Measurements from ENCODE around the gene PDE4DIP.
"Not testable (repeated sequence)": the region's sequence is repeated elsewhere in the genome, so short reads cannot be mapped to it uniquely, and the experiment has no call there.

PDE4DIP gene

DNA sequence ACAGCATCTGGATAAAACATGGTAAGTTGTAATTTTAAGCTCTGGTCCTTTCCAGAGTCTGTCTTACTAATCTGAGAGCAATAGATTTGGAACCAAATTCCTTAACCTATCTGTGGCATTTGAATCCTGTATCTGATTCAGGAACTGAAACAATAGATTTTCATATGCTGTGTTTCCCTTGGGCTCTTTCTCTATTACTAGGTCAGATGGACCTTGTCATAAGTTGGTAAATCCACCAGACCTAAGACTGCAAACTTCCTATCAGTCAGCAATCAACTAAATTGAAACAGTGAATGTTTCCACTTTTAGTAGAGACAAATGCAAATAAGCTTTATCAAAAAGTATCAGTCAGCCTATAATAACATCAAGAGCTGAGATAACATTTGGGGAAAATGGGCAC, 85.0 kb downstream of the PDE4DIP start:
- H4K20me1 ChIP-seq (ENCODE audit: insufficient read depth, low read length); H3K4me1 ChIP-seq (ENCODE audit: insufficient read depth, low read length, severe bottlenecking); H3F3A ChIP-seq (ENCODE audit: insufficient read depth, low read length); H3K27me3 ChIP-seq (ENCODE audit: insufficient read depth, low read length); H3K9ac ChIP-seq (ENCODE audit: low read length); H3K9me3 ChIP-seq (ENCODE audit: low read length); H3K4me2 ChIP-seq (ENCODE audit: low read length); H3K4me3 ChIP-seq (ENCODE audit: low read depth, low read length, poor library complexity, severe bottlenecking); H3K9me2 ChIP-seq (ENCODE audit: low read depth, low read length); H3K36me3 ChIP-seq (ENCODE audit: insufficient read depth, low read length); H3K27ac ChIP-seq (ENCODE audit: low read depth, low read length, poor library complexity, severe bottlenecking); H3K79me2 ChIP-seq (ENCODE audit: insufficient read depth, low read length); H2AFZ ChIP-seq (ENCODE audit: low read length): not testable (repeated sequence)

- not testable (repeated sequence) for H3K27ac ChIP-seq (ENCODE audit: low read depth, low read length, poor library complexity, severe bottlenecking); H4K20me1 ChIP-seq (ENCODE audit: insufficient read depth, low read length); H3K27me3 ChIP-seq (ENCODE audit: insufficient read depth, low read length); H3K4me2 ChIP-seq (ENCODE audit: low read length); H3K36me3 ChIP-seq (ENCODE audit: insufficient read depth, low read length); H3K4me3 ChIP-seq (ENCODE audit: low read depth, low read length, poor library complexity, severe bottlenecking); H3K9me3 ChIP-seq (ENCODE audit: low read length); H3K9me2 ChIP-seq (ENCODE audit: low read depth, low read length); H3K4me1 ChIP-seq (ENCODE audit: insufficient read depth, low read length, severe bottlenecking); H3K9ac ChIP-seq (ENCODE audit: low read length); H3F3A ChIP-seq (ENCODE audit: insufficient read depth, low read length); H2AFZ ChIP-seq (ENCODE audit: low read length); H3K79me2 ChIP-seq (ENCODE audit: insufficient read depth, low read length)
These were observed 91.3 kb downstream of the PDE4DIP start for GRCh38 chr1:148935381-148936002.

DNA sequence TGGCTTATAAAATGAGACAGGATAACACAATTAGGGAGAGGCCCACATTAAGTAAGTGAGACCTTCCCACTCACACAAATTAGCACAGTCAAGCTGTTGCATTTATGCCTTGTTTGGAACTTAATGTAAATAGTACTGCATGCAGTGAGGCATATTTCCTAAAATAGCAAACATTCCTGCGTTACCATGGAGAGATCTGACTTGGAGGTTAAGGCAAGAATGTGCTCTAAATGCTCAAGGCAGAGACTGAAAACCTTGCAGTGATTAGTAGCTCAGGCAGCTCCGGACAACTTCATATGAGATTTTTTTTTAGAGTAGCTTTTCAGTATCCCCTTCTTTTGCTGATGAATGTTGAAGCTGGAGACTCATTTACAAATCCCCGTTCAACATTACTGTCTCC, 98.7 kb downstream of the PDE4DIP start:
- H3K4me2 ChIP-seq (ENCODE audit: low read length); H3F3A ChIP-seq (ENCODE audit: insufficient read depth, low read length); H3K36me3 ChIP-seq (ENCODE audit: insufficient read depth, low read length); H3K9me2 ChIP-seq (ENCODE audit: low read depth, low read length); H3K9ac ChIP-seq (ENCODE audit: low read length); H3K27ac ChIP-seq (ENCODE audit: low read depth, low read length, poor library complexity, severe bottlenecking); H3K4me1 ChIP-seq (ENCODE audit: insufficient read depth, low read length, severe bottlenecking); H4K20me1 ChIP-seq (ENCODE audit: insufficient read depth, low read length); H3K4me3 ChIP-seq (ENCODE audit: low read depth, low read length, poor library complexity, severe bottlenecking); H3K9me3 ChIP-seq (ENCODE audit: low read length); H3K27me3 ChIP-seq (ENCODE audit: insufficient read depth, low read length); H2AFZ ChIP-seq (ENCODE audit: low read length); H3K79me2 ChIP-seq (ENCODE audit: insufficient read depth, low read length): not testable (repeated sequence)

GRCh38 chr1:148945130-148945529, 100.9 kb downstream of the PDE4DIP start:
- H4K20me1 ChIP-seq (ENCODE audit: insufficient read depth, low read length); H3K4me1 ChIP-seq (ENCODE audit: insufficient read depth, low read length, severe bottlenecking); H3K79me2 ChIP-seq (ENCODE audit: insufficient read depth, low read length); H3K36me3 ChIP-seq (ENCODE audit: insufficient read depth, low read length); H3K27me3 ChIP-seq (ENCODE audit: insufficient read depth, low read length); H3K9me2 ChIP-seq (ENCODE audit: low read depth, low read length); H3K9ac ChIP-seq (ENCODE audit: low read length); H3K4me3 ChIP-seq (ENCODE audit: low read depth, low read length, poor library complexity, severe bottlenecking); H3K9me3 ChIP-seq (ENCODE audit: low read length); H3F3A ChIP-seq (ENCODE audit: insufficient read depth, low read length); H3K4me2 ChIP-seq (ENCODE audit: low read length); H3K27ac ChIP-seq (ENCODE audit: low read depth, low read length, poor library complexity, severe bottlenecking); H2AFZ ChIP-seq (ENCODE audit: low read length): not testable (repeated sequence)

DNA sequence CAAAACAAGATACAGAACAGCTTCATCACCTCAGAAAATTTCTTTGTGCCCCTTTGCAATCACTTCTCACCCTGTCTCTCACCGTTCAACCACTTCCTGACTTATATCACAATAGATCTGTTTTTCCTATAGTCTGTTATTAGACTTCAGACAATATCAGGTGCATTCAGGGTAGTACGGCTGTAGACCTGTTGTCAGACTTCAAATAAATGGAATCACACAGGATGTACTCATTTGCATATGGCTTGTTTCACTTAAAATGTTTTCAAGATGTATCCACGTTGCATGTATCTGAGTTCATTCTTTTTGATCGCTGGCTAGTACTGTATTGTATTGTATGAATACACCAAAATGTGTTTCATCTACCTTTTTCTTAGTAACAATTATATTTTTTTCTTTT, 104.5 kb downstream of the PDE4DIP start:
- H3K4me2 ChIP-seq (ENCODE audit: low read length); H2AFZ ChIP-seq (ENCODE audit: low read length); H3K27ac ChIP-seq (ENCODE audit: low read depth, low read length, poor library complexity, severe bottlenecking): not testable (repeated sequence)

GRCh38 chr1:148951336-148952227, 107.4 kb downstream of the PDE4DIP start:
- not testable (repeated sequence) for H3K27me3 ChIP-seq (ENCODE audit: insufficient read depth, low read length); H3K9me3 ChIP-seq (ENCODE audit: low read length); H3F3A ChIP-seq (ENCODE audit: insufficient read depth, low read length); H2AFZ ChIP-seq (ENCODE audit: low read length); H4K20me1 ChIP-seq (ENCODE audit: insufficient read depth, low read length); H3K9me2 ChIP-seq (ENCODE audit: low read depth, low read length); H3K79me2 ChIP-seq (ENCODE audit: insufficient read depth, low read length); H3K36me3 ChIP-seq (ENCODE audit: insufficient read depth, low read length)
- Histone ChIP-seq H3K27ac (ENCODE audit: low read depth, low read length, poor library complexity, severe bottlenecking) (peak overlapping the region; percentile 64), H3K4me3 (ENCODE audit: low read depth, low read length, poor library complexity, severe bottlenecking) (peak overlapping the region; percentile 69), H3K4me1 (ENCODE audit: insufficient read depth, low read length, severe bottlenecking) (peaks cover 22% of the 10 kb centered on the region), H3K4me2 (ENCODE audit: low read length) (peak overlapping the region; percentile 60), H3K9ac (ENCODE audit: low read length) (peak overlapping the region; percentile 56; the same call in 1 of the 2 replicates)

More for the DNA sequence above, 104.5 kb downstream of the PDE4DIP start:
- H3K9me3 ChIP-seq (ENCODE audit: low read length); H3K9ac ChIP-seq (ENCODE audit: low read length); H3K27me3 ChIP-seq (ENCODE audit: insufficient read depth, low read length); H4K20me1 ChIP-seq (ENCODE audit: insufficient read depth, low read length); H3F3A ChIP-seq (ENCODE audit: insufficient read depth, low read length); H3K9me2 ChIP-seq (ENCODE audit: low read depth, low read length); H3K79me2 ChIP-seq (ENCODE audit: insufficient read depth, low read length); H3K36me3 ChIP-seq (ENCODE audit: insufficient read depth, low read length); H3K4me3 ChIP-seq (ENCODE audit: low read depth, low read length, poor library complexity, severe bottlenecking): not testable (repeated sequence)
- H3K4me1 ChIP-seq (ENCODE audit: insufficient read depth, low read length, severe bottlenecking): peaks cover 12% of the 10 kb centered on the region

GRCh38 chr1:148952253-148952937, 108.2 kb downstream of the PDE4DIP start:
- not testable (repeated sequence) for H3F3A ChIP-seq (ENCODE audit: insufficient read depth, low read length); H3K79me2 ChIP-seq (ENCODE audit: insufficient read depth, low read length); H3K9me3 ChIP-seq (ENCODE audit: low read length); H3K36me3 ChIP-seq (ENCODE audit: insufficient read depth, low read length); H2AFZ ChIP-seq (ENCODE audit: low read length); H3K9me2 ChIP-seq (ENCODE audit: low read depth, low read length); H4K20me1 ChIP-seq (ENCODE audit: insufficient read depth, low read length); H3K27me3 ChIP-seq (ENCODE audit: insufficient read depth, low read length)
- peaks cover 22% of the 10 kb centered on the region for H3K4me1 ChIP-seq (ENCODE audit: insufficient read depth, low read length, severe bottlenecking)
- peak overlapping the region; percentile 64 for H3K27ac ChIP-seq (ENCODE audit: low read depth, low read length, poor library complexity, severe bottlenecking)
- H3K4me2 ChIP-seq (ENCODE audit: low read length): peak overlapping the region; percentile 82
- H3K9ac ChIP-seq (ENCODE audit: low read length): peak overlapping the region; percentile 56; the same call in 1 of the 2 replicates
- H3K4me3 ChIP-seq (ENCODE audit: low read depth, low read length, poor library complexity, severe bottlenecking): peak overlapping the region; percentile 69

All from OCI-LY1 (cell line).